Neural crest cell (in vitro differentiated cells): ENCODE measurements around the gene RPL27A. TPM values are rescaled to one million over a fixed set of nuclear protein-coding genes. Genes with fewer than 3 reads are reported as not detected.
"Not testable (repeated sequence)": the region's sequence is repeated elsewhere in the genome, so short reads cannot be mapped to it uniquely, and the experiment has no call there.

ENCODE experiments used
- DNase-seq: peaks from one replicate; pipeline ENCODE4 v3.0.0; 2021; ENCODE audit warnings: low read depth, mixed read lengths, low spot score
- H3K27ac Mint-ChIP-seq: one replicate; pipeline ENCODE4 v1.8.0; 2021; ENCODE audit warnings: mild to moderate bottlenecking, mixed read lengths; ENCODE audit not compliant: unreplicated experiment
- H3K27me3 Mint-ChIP-seq: 2 replicates; pipeline ENCODE4 v1.8.0; 2021; ENCODE audit warnings: low read depth, mild to moderate bottlenecking, mixed read lengths
- H3K36me3 Mint-ChIP-seq: 2 replicates; pipeline ENCODE4 v1.8.0; 2021; ENCODE audit warnings: low read depth, mild to moderate bottlenecking, mixed read lengths
- H3K4me1 Mint-ChIP-seq: 2 replicates; pipeline ENCODE4 v1.8.0; 2021; ENCODE audit warnings: mixed read lengths
- H3K4me3 Mint-ChIP-seq: one replicate; pipeline ENCODE4 v1.8.0; 2021; ENCODE audit warnings: mild to moderate bottlenecking, mixed read lengths
- H3K9me3 Mint-ChIP-seq: 2 replicates; pipeline ENCODE4 v1.8.0; 2021; ENCODE audit warnings: mixed read lengths
- CTCF ChIP-seq: fragments of 200-600 bp; sonication (generic); conservative IDR thresholded peaks from 2 replicates; pipeline ENCODE4 v1.5.0; 2021; ENCODE audit warnings: antibody characterized with exemption, mild to moderate bottlenecking
- total RNA-seq: library from RNA; stranded (reverse); gene quantifications from 2 replicates; pipeline ENCODE4 v1.2.1, GENCODE V29; 2021

The RPL27A gene
- total RNA-seq, 1 donor from 2014 or later: 711 TPM

GRCh38 chr11:8661001-8661795, 21.4 kb upstream of the RPL27A start:
- no peak overlapping the region for H3K27ac Mint-ChIP-seq
- H3K36me3 Mint-ChIP-seq: no peaks in the 10 kb centered on the region
- DNase-seq: no peak
- no peaks in the 10 kb centered on the region for H3K4me1 Mint-ChIP-seq
- no peak overlapping the region for H3K4me3 Mint-ChIP-seq
- TF ChIP-seq CTCF: no peak
- no peaks in the 10 kb centered on the region for H3K27me3 Mint-ChIP-seq
- no peaks in the 10 kb centered on the region for H3K9me3 Mint-ChIP-seq

DNA sequence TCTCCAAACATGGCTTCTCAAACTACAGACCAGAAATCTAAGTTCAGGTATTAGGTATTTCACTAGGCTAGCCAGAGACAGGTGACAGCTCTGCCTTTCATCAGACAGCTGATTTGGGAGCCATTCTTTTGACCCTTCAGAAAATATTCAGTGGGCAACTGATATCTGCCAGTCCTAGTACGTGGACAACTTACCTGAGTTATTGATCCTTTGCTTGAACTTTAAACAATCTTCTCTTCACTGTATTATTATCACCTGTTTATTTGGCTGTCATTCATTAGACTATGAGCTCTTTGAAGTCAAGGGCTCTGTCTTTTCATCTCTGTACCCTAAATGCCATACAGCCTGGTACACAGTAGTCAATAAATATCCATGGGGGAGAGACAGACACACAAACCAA, 17.4 kb upstream of the RPL27A start:
- Mint-ChIP-seq H3K27me3 (no peaks in the 10 kb centered on the region), H3K9me3 (no peaks in the 10 kb centered on the region), H3K36me3 (peaks cover 3% of the 10 kb centered on the region), H3K4me3 (no peak overlapping the region), H3K27ac (no peak overlapping the region), H3K4me1 (no peaks in the 10 kb centered on the region)
- no peak for DNase-seq
- no peak for TF ChIP-seq CTCF

- Mint-ChIP-seq H3K27ac (peak overlapping the region; percentile 84), H3K4me1 (peaks cover 22% of the 10 kb centered on the region)
- not testable (repeated sequence) for H3K9me3 Mint-ChIP-seq, H3K27me3 Mint-ChIP-seq, H3K36me3 Mint-ChIP-seq, H3K4me3 Mint-ChIP-seq, DNase-seq
Observed at GRCh38 chr11:8670081-8670480, 12.5 kb upstream of the RPL27A start.

GRCh38 chr11:8671193-8671612, 11.4 kb upstream of the RPL27A start:
- Mint-ChIP-seq H3K9me3 (no peaks in the 10 kb centered on the region), H3K4me3 (peak overlapping the region; percentile 76), H3K36me3 (peaks cover 3% of the 10 kb centered on the region), H3K27ac (peak overlapping the region; percentile 93), H3K4me1 (peaks cover 23% of the 10 kb centered on the region), H3K27me3 (no peaks in the 10 kb centered on the region)
- TF ChIP-seq CTCF: no peak
- peak; percentile 40 for DNase-seq

GRCh38 chr11:8671651-8672062, 10.9 kb upstream of the RPL27A start:
- Mint-ChIP-seq H3K9me3 (no peaks in the 10 kb centered on the region), H3K4me1 (peaks cover 27% of the 10 kb centered on the region), H3K27ac (peak overlapping the region; percentile 93), H3K36me3 (no peaks in the 10 kb centered on the region), H3K4me3 (peak overlapping the region; percentile 76), H3K27me3 (no peaks in the 10 kb centered on the region)
- no peak for DNase-seq
- no peak for TF ChIP-seq CTCF

- Mint-ChIP-seq H3K36me3 (no peaks in the 10 kb centered on the region), H3K4me1 (peaks cover 31% of the 10 kb centered on the region), H3K4me3 (no peak overlapping the region), H3K27ac (peak overlapping the region; percentile 93), H3K9me3 (no peaks in the 10 kb centered on the region), H3K27me3 (no peaks in the 10 kb centered on the region)
- TF ChIP-seq CTCF: no peak
- no peak for DNase-seq
Observed at GRCh38 chr11:8672346-8672745, 10.2 kb upstream of the RPL27A start.
